Nucleus accumbens (tissue), 56 donors: ENCODE data around the gene SCIMP.
"Not testable (repeated sequence)": the region's sequence is repeated elsewhere in the genome, so short reads cannot be mapped to it uniquely, and the experiment has no call there.

Experiments used
- DNase-seq, 56 donors: peaks; one replicate each; lab custom pipeline; 2025; lab: John Stamatoyannopoulos, UW

The SCIMP gene

DNA sequence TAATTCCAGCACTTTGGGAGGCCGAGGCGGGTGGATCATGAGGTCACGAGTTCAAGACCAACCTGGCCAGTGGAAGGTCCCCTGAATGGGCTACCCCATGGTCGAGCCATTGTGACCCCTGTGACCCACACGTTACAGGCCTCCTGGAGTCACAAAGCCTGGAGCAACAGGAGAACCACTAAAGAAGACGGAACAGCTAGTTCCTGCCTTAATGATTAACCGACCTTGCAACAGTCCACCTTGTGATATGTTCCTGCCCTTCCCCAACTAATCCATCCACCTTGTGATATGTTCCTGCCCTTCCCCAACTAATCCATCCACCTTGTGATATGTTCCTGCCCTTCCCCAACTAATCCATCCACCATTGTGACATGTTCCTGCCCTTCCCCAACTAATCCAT is 5.1 kb upstream of the SCIMP start:
- not testable (repeated sequence) for DNase-seq

GRCh38 chr17:5238333-5238732 is 3.7 kb upstream of the SCIMP start:
- no peak for DNase-seq

- DNase-seq = peak in 9 of 56 donors; percentile 4 to 25 (median 12)
Observed at GRCh38 chr17:5237541-5238016, 2.9 kb upstream of the SCIMP start.

DNA sequence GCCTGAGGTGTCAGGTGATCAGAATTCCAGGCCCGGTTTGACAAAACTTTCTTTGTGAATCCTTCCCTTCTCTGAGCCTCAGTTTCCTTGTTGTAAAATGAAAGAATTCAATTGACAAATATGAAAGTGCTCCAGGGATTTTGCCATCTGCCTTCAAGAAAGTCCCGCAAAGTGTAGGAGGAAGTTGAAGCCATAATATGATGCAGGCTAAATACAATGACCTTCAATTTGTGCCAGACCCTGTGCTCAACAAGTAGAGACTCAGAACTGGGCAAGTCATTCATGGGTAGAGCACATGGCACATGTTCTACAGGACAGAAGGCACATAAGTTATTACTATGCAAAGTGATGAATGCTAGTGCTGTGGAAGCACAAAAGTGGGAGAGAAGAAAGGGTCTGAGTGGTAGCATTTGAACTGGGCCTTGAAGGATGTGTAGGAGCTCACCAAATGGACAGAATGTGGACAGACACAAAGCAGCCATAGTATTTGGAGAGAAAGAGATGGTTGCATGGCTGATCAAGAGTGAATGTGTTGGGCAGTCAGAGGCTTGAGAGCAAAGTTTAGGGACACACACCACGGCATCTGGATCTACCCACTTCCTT is 2.4 kb upstream of the SCIMP start:
- DNase-seq = no peak

DNA sequence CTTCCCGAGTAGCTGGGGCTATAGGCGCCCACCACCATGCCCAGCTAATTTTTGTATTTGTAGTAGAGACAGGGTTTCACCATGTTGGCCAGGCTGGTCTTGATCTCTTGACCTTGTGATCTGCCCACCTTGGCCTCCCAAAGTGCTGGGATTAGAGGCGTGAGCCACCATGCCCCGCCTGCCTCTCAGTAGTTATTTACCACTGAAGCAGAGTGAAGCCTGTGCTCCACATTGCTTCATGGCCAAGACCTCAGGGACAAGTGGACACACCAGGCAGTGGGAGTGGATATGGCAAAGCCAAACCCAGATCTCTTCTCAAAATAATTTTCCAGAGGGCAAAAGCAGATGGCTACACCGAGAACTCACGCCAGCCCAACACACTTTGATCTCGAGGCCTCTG is 1.2 kb downstream of the SCIMP start:
- not testable (repeated sequence) for DNase-seq

GRCh38 chr17:5226940-5227878 is 7.5 kb downstream of the SCIMP start:
- no peak for DNase-seq

GRCh38 chr17:5225668-5226457 is 8.8 kb downstream of the SCIMP start:
- no peak for DNase-seq

- DNase-seq = not testable (repeated sequence)
Observed at GRCh38 chr17:5221912-5222311, 12.7 kb downstream of the SCIMP start.

DNA sequence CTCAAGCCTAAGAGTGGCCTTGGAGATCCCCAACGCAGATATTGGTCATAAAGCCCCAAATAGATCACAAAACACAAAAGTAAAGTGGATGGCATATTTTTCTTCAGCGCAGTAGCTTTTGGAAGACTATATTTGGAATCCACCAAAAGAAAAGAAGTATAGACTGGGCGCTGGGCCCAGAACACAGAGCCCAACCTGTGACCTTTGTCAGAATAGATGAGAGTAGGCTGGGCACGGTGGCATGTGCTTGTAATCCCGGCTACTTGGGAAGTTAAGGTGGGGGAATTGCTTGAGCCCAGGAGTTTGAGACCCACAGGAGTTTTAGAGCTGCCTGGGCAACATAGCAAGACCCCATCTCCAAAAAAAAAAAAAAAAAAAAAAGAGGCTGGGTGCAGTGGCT is 14.6 kb downstream of the SCIMP start:
- no peak for DNase-seq

- no peak for DNase-seq
Observed at GRCh38 chr17:5219536-5219935, 15.1 kb downstream of the SCIMP start.

- DNase-seq = not testable (repeated sequence)
Observed at GRCh38 chr17:5217562-5217961, 17.1 kb downstream of the SCIMP start.

GRCh38 chr17:5211458-5211857 is 23.2 kb downstream of the SCIMP start:
- DNase-seq = no peak

- no peak for DNase-seq
Observed at GRCh38 chr17:5210614-5211252, 23.9 kb downstream of the SCIMP start.

DNA sequence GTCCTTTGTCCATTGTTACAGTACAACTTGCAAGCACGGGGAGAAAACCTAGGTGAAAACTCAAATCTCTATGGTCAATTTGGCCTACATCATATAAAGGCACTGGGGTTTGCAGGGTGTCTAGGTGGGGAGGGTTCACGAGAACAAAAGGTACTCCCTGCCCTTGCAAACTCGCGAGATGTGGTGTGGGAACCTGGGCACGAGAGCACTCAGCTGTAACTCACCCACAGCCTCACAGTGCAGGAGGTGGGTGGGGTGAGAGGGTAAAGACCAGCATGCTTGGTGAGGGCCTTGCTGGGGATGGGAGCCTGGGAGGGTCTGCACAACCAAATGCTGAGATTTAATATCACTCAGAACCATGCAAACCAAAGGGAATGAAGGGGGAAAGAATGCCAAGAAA is 24.6 kb downstream of the SCIMP start:
- DNase-seq = no peak

DNA sequence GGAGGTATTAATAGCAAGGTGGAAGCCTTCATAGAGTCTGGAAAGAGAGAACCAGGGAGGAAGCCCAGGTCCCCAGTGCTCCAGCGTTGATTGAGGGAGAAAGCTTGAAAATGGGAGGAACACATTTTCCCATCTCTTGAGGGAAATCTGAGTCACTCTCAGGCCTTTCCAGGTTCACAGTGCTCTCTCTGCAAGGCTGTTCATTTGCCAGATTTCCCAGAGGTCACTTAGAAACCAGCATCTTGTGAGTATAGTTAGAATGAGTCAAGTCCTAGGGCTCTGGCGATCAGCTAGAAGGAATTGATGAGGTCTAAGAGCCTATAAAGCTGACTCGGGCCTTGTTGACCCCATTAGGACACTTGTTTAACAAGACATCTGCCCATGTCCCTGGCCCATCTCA is 25.3 kb downstream of the SCIMP start:
- DNase-seq = no peak

DNA sequence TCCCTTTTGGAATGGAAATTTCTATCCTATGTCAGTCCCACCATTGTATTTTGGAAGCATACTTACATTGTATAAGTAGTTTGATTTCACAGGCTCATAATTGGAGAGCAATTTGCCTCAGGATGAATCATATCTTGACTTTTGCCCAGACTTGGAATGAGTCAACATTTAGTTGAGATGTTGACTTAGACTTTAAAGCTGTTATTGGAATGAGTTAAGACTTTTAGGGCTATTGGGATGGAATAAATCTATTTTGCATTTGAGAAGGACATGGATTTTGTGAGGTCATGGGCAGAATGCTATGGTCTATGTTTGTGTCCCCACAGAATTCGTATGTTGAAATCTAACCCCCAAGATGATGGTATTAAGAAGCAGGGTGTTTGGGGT is 30.8 kb downstream of the SCIMP start:
- DNase-seq = no peak

GRCh38 chr17:5203178-5203907 is 31.3 kb downstream of the SCIMP start:
- DNase-seq = no peak

DNA sequence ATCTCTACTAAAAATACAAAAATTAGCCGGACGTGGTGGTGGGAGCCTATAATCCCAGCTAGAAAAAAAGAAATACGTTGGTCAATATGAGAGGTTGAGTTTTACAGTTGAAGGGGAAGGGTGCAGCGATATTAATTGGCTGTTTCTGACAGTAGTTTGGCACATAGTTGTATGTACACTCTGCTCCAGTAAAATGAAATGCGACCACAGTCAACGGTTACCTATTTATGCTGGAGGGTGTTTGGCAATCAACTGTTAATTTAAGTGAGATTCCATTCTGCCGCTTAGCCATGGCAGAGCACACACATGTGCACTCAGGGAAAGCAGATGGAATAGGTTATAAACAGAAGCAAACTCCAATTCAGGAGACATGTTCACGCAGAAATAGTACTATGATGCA is 33.6 kb downstream of the SCIMP start:
- no peak for DNase-seq

GRCh38 chr17:5200360-5200759 is 34.3 kb downstream of the SCIMP start:
- DNase-seq = no peak

GRCh38 chr17:5198472-5198871 is 36.2 kb downstream of the SCIMP start:
- no peak for DNase-seq
